CD4-positive, alpha-beta T cell treated with Interleukin-2 at 100 ng/mL for 4 hours (primary cell): ENCODE measurements around the gene RHBG.

Experiments used
- DNase-seq: peaks from one replicate; pipeline ENCODE4 v3.0.0-alpha.2; 2020; ENCODE audit warnings: low spot score

The RHBG gene

DNA sequence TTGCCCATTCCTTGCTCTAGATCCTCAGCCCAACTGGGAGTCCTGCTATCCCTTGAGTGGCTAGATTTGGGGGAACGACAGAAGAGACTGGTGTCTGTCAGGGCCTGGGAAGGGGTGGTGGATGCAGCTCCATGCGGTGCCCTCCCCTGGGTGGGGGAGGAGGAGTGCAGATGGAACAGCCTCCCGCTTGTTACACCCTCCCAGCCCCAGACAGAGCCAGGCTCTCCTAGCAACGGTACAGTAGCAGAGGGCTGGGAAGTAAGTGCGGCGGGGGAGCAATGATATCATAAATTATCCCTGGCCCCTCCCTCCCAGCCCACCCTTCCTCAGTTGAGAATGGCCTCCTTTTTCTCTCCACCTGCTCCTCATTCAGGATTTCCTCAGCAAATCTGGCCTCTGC is 37.2 kb downstream of the RHBG start:
- no peak for DNase-seq

DNA sequence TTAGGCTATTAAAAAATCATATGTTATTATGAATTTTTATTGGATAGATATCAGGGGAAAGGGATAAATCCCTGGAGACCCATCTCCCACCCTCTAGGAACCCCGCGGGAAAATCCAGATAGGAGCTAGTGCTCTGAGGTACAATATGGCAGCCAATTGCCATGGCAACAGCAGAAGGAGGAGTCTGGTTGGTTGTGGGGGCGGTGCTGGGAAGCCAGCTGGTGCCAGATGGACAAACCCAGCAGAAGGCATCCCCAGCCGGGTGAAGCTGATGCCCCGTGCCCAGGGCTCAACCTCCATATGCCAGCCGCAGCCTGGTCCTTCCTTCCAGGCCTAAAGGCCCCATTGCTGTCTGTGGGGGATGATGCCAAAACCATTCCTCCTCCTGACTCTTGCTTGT is 38.3 kb downstream of the RHBG start:
- DNase-seq: no peak

DNA sequence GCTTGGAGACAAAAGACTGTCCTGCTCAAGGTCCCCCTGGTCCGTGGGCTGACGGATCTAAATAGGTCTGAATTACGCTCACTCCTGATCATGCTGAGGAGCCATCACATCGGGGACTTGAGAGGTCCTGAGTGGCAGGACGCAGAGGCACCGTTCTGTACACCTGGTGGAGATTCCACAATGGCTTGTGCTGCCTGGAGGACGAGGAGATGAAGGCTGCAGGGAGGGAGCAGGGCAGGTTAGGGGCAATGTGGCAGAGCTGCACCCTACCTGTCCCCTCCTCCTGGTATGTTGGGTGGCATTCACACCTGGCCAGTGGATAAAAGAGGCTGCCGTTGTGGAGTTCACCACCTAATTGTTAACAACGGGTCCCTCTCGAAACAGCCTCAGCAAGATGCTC is 38.7 kb downstream of the RHBG start:
- no peak for DNase-seq

DNA sequence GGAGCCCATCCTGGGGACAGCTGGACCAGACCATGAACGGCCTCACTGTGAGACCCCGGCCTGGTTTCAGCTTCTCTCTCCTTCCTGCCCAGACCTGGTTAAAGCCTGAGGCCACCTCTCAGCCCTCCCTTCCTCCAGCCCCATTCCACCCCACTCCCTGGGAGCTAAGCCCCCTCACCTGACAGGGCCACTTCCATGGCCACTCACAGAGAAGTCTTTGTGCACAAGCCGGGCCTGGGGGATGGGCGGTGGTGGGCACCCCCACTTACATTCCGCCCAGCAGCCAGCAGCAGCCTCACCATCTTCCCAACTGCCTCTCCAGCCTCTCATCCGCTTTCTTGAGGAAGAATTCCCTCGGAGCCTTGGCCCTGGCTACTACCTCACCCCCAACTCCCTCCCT is 40.4 kb downstream of the RHBG start:
- no peak for DNase-seq

DNA sequence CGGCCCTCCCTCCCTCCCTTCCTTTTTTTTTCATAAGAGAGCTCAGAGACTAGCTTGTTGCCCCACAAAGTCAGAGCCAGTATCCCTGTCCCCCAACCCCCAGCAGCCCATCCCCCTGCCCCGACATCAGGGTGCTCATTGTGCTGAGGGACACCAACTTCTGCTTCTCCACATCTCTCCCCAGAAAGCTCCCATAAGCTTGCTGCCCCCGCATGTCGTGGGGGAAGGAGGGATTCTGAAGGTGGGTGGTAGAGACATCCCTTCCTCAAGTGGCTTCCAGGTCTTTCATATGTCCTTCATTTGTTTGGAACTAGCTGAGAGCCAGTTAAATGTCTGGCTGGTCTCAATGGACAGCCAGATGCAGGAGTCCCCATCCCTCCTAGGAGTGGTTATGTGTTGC is 41.2 kb downstream of the RHBG start:
- no peak for DNase-seq

DNA sequence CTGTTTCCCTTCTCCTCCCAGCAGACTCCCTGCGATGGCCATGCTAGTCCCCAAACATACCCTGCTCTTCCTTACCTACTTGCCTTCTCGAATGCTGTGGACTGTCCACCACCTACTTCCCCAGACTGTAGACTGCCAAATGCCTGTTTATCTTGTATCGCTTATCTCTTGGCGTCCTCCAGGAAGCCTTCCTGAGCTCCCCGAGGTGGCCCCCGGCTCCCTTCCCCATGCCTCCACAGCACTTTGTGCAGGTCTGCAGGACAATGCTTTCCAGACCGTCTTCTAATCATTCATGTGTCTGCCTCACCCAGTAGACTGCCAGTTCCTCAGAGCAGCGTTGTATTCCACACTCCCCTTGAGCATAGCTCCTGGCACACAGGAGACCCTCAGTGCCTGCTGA is 41.7 kb downstream of the RHBG start:
- no peak for DNase-seq

- DNase-seq: no peak
Measured at GRCh38 chr1:156412653-156413321, 43.8 kb downstream of the RHBG start.

DNA sequence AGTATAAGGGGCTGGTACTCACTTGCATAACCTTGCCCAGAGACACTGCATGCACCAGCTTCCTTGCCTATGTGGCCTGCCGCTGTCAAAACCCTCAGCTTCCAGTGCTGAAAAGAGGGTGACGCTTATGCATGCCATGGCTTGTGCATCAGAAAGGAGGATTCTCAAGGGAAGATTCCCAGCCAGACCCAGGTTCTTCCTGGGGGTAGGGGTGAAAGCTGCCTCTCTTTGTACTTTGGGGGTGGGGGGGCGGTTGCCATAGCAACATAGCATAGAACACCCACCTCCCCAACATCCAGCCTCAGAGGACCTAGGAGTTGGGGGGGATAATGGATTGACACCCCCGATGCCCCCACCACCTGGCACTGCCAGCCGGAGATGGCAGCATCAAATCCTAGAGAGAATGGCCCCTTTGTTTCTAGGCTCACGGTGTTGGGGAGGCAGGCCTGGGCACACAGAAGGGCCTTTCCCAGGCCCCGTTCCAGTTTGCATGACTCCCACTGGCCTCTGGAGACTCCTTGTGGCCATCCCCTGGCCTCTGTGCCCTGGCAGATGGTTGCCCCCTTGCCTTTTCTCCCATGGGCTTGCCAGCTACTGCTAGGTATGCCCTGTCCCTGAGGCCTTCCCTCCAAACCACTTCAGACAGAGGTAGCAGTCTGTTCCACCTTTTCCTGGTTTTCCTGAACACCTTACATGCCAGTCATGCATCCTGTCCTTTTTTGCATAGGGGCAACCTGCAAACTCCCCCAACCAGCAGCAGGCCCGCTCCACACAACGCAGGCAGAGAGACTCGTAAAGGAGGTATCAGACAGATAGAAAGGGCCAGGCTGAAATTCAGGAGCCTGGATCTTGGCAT is 44.6 kb downstream of the RHBG start:
- DNase-seq: no peak

DNA sequence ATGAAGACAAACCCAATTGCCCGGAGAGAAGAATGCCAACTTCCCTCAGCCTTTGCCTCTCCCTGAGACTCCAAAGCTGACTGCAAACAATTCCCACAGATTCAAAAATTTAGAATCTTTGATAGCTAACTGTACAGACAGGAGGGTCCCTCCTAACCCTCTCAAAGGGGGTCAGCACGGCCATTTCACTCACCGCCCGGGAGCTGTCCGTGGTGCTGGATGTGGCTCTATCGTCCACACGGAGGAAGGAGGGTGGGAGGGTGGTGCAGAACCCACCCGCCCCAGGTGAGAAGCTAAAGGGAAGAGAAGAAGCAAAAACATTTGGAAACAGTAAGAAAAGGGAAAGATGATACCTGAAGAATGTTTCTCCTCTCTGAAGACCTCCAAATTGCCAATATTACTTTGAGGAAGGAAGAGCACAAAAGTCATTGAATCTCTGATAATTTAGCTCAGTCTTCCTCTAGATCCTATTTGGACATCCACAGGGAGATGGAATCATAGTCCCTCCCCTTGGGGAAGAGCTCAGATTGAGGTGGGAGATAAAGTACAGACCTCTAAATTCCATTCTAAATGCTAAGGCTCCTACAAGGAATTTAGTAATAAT is 45.6 kb downstream of the RHBG start:
- no peak for DNase-seq

GRCh38 chr1:156416993-156417392 is 48.0 kb downstream of the RHBG start:
- no peak for DNase-seq

DNA sequence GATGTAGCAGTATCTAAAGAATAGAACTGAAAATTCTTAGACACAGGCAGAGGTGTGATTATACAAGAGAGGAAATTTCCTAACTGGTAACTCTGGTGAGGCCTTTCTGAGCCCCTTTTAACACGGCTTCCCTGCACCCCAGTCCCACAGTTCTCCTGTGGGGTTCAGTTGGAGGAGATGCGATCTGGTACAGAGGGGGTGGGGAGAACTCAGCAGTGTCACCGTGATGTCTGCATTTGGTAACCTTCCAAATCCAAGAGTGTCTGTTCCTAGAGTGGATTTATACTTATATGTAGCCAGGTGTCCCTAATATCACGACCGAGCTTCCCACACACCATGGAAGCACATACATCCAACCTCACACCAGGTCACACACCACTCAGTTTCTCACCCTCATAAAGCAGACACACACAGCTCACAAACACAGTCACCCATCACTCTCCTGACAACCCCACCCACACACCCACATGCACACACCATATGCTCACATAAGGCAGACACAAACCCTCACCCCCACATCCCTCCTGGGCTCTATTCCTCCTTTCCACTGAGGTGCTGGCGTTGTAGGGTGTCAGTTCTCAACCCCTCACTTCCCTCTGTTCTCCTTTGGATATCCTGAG is 48.5 kb downstream of the RHBG start:
- no peak for DNase-seq

DNA sequence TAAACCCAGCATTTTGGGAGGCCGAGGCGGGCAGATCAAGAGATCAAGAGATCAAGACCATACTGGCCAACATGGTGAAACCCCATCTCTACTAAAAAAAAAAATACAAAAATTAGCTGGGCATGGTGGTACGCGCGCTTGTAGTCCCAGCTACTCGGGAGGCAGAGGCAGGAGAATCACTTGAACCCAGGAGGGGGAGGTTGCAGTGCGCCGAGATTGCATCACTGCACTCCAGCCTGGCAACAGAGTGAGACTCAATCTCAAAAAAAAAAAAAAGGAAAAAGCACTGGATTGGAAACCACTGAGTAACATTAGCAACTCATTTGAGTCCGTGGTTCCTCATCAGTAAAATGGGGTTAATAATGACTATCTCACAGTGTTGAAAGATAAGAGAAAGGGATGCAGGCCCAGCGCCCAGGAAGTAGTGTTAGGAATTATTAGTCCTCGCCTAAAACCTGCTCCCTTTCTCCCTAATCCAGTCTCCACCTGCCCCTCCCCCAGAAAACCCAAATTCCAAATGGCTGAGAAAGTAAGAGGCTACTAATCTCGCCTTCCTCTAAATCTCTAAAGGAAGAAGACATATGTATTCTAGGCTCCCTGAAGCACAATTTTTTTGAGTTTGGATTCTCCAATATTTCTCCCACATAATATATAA is 49.5 kb downstream of the RHBG start:
- DNase-seq: no peak

DNA sequence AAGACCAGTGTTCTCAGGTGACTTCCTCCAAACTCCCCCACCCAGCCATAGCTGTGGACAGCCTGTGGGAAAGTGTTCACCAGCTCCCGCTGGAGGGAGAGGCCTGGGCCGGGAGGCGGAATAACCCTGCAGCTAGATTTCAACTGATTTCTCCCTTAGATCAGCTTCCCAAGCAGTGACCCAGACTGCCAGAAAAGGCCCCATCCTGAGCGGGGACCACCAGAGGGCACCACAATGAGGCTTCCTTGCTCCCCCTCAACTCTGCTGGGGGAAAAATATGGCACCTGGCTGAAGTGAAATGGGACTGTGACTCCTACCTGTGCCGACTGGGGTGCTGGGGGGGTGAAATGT is 50.8 kb downstream of the RHBG start:
- peak; percentile 37 for DNase-seq

DNA sequence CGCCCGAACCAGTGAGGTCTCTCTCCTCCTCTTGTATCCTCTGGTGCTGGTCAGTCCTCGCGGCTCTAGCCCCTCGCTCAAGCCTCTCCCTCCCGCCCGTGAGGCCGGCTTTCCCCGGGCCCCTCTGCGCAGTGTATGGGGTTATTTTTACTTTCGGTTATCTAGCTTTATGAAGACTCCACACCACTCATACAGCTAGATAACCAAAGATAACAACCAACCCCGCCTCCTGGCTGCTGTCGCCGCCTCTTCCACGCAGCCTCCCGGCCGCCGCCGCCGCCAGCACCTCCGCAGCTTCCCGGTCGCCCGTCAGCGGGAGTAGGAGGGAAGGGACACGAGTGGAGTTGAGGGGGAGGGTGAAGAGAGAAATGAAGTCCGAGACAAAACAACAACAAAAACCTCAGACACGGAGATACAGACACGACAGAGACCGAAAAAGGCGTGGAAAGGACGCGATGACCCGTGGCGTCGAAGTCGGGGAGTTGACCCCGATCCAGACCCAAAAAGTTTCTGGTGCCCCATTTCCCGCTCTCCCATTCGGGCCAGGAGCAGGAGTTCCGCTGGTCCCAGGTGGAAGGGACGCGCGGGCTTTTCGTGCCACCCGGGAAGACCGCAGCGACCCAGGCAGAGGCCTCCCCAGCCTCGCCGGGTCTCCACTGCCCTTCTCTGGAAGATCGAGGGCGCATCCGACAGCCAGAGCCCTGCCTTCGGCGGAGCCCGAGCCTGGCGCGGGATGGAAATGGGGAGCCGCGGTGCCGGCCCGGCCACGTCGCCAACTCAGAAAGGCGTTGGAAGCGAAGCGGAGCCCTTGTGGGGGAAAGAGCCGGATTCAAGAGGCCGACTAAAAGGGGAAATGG is 51.4 kb downstream of the RHBG start:
- DNase-seq: peak; percentile 53

DNA sequence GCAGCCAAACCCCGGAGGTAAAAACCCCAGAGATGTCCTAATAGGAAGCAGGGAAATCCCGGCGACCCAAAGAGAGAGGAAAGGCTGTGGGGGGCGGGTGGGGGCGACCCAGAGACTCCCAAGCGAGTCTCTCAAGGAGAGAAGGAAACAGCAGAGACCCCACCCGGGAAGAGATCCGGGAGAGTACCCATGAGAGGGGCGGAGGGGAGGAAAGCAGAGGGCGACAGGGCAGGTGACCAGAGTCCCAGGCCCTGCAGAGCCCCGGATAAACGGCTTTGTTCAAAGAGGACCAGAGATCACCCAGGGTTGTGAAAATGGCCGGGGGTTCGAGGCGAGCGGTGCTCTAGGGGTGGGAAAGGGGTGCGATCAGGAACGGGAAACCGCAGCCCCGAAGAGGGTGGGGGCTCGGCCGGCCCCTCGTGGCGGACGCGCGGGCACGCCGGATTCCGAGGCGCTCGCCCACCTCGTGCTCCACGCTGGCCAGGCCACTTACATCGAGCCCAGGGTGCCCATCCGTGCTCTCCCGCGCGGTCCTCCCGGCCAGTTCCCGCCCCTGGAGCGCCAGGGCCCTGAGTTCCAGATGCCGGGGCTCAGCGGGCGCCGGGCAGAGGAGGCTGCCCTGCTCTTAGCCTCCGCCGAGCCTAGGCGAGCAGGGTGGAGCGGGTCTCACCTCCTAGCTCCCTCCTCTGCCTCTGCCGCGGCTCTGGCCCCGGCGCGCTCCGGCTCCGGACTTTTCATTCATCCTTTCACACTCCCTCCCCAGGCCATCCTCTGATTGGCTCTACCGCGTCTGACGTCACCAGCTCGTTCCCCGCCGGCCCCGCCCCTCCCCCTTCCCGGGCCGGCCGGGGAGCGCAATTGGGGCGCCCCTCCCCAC is 52.3 kb downstream of the RHBG start:
- peak; percentile 71 for DNase-seq

GRCh38 chr1:156421939-156422601 is 53.1 kb downstream of the RHBG start:
- DNase-seq: no peak

- no peak for DNase-seq
Measured at GRCh38 chr1:156422602-156423091, 53.6 kb downstream of the RHBG start.

- DNase-seq: no peak
Measured at GRCh38 chr1:156423422-156424352, 54.7 kb downstream of the RHBG start.
